Measurements from ENCODE around the gene ZSCAN31.

DNA sequence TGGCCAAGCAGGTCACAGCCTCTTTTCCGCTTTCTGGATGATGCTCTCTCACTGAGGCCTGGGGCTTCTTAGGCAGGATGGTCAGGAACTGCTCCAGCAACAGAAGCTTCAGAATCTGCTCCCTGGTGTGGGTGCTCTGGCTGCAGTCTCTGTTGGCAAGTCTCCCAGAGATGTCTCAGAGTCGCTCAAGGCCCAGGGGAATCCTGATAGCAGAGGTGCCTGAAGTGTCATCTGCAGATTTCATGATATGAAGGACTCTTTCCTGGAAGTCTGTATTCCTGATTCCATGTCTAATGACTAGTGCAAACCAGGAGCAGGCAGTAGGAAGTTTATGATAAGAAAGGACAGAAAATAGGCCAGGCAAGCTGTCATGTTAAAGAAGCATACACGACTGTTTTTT is 20.3 kb downstream of the ZSCAN31 start:
- TF ChIP-seq CTCF (IDR thresholded peaks at IDR 0.05) (no peak), POLR2A (IDR thresholded peaks at IDR 0.05; ENCODE audit: low read length) (no peak), NPAS2 (CRISPR knock-in tag; IDR thresholded peaks at IDR 0.05; ENCODE audit: borderline replicate concordance) (no peak)
- TF ChIP-seq, protein P1, sequence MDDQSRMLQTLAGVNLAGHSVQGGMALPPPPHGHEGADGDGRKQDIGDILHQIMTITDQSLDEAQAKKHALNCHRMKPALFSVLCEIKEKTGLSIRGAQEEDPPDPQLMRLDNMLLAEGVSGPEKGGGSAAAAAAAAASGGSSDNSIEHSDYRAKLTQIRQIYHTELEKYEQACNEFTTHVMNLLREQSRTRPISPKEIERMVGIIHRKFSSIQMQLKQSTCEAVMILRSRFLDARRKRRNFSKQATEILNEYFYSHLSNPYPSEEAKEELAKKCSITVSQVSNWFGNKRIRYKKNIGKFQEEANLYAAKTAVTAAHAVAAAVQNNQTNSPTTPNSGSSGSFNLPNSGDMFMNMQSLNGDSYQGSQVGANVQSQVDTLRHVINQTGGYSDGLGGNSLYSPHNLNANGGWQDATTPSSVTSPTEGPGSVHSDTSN (IDR thresholded peaks at IDR 0.05) = no peak
